8988T (cell line): Measurements from ENCODE around the gene LETMD1.
"Not testable (repeated sequence)": the region's sequence is repeated elsewhere in the genome, so short reads cannot be mapped to it uniquely, and the experiment has no call there.

Source experiments
- DNase-seq: peaks from one replicate; pipeline ENCODE4 v3.0.0; 2011

LETMD1 gene

DNA sequence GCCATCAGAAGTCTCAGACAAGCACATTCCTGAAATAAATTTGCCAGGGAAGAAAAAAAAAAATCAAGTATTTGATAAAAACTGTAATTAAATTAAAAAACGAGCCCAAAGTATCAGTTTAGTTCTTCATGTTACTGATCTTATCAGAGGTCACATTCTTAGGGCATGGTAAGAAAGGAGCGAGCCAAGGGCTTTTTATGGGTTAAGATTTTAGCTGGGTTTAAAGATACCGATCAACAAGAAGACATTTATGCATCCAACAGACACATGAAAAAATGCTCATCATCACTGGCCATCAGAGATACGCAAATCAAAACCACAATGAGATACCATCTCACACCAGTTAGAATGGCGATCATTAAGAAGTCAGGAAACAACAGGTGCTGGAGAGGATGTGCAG lies 30.2 kb downstream of the LETMD1 start:
- DNase-seq: not testable (repeated sequence)

DNA sequence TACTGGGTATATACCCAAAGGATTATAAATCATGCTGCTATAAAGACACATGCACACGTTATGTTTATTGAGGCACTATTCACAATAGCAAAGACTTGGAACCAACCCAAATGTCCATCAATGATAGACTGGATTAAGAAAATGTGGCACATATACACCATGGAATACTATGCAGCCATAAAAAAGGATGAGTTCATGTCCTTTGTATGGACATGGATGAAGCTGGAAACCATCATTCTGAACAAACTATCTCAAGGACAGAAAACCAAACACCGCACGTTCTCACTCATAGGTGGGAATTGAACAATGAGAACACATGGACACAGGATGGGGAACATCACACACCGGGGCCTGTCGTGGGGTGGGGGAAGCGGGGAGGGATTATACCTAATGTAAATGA lies 30.7 kb downstream of the LETMD1 start:
- not testable (repeated sequence) for DNase-seq

DNA sequence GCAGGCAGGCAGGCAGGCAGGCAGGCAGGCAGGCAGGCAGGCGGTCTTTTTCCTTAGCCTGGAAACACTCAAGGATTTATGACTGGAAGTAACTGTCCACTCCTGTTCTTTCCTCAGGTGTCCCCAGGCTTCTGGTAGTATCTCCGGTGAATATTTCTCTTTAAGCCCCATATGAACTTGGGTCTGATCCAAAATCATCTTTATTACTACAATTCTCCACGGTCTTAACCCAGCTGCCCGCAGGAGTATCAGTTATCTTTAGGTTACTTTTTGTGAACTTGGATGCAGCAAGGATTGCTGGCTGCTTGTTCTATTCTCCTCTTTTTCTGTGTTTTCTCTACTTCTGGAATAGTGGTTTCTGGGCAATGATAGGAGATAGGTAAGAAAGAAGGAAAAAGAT lies 32.0 kb downstream of the LETMD1 start:
- DNase-seq: no peak

DNA sequence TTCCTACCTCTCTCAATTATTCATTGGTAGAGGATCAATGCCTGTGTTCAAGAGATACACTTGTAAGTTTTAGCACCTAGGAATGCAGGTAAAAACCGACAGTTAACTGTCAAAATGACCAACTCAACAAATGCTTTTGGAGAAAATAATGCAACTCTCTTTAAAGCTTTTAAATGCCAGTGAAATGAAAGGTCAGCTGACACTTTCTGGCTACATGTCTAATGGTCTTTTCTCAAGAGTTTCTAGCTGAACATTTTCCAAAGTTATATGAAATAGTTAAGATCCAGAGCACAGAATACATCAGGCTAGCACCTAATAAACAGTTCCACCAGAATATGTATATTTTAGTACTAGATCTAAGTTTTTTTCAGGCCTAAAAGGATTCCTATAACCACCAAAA lies 33.3 kb downstream of the LETMD1 start:
- no peak for DNase-seq

DNA sequence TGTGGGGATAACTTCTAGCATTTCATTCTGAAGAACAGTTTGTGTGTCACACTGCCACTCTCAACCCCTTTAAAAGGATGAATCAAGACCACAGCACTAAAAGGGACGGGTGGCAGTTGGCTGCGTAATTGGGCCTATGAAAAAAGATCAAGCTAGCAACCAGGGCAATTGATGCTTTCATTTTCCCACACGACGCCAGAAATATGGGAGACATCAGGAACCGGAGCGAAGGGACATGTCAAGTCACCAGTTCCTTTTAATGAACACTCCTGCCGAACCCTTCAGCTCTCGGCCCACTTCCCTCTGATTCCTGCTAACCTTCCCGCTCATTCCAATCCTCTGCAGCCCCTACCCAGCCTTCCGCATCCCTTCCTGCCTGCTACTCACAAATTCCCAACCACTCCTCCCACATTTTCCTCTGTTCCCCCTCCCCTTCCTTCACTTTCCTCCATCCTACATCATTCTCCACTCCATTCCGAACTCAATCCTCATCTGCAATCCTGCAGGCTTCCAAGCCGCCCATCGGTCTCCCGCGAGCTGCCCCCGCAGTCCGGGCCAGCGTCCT lies 34.5 kb downstream of the LETMD1 start:
- DNase-seq: no peak

DNA sequence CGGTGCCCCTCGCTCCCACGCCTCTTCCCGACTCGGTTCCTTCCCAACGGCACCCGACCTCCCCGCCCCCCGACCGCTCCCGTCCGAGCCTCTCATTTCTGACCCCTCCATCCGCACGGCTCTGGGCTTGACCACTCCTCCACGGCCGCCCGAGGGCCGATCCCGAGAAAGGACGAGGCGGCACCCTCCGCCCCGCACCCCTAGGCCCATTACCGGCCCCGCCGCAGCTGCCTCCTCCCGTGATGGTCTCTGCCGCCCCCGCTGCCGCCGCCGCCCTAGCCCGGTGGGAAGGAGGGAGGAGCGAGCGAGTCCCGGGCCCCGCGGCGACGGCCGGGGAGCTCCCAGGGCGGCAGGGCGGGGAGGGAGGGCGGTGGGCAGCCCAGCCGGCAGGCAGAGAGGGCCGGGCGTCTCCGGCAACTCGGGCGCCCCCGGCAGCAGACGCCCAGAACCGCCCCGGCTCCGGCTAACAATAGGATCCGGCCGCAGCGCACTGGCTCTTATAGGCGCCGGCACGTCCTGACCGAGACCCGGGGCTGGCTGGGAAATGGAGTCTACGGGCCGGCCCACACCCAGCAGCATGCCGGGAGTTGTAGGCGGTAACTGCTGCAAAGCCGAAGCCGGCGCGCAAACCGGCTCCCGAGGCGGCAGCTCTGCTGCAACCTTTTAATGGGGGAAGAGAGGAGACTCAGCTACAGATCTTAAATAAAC lies 35.2 kb downstream of the LETMD1 start, which contains the start of gene CSRNP2:
TSS of gene CSRNP2 (minus strand) at position 471 of the 708 bp plus-strand sequence. CDS start 7,035 bp downstream, outside the sequence.
- peak; percentile 89 for DNase-seq

DNA sequence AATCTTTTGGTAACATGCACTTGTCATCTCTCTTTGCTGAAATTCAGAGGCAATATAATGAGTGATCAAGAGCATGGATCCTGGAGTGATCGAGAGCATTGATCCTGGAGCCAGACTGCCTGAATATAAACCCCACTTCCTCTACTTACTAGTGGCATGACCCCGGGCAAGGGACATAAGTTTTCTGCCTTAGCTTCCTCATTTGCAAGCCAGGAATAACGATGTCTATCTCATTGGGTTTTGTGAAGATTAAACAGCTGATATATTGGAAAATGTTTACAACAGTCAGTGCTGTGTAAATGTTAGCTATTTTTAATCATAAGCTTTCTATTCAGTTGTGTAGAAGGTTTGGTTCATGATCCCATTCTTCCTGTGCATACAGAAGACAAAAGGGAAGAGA lies 37.6 kb downstream of the LETMD1 start:
- no peak for DNase-seq

DNA sequence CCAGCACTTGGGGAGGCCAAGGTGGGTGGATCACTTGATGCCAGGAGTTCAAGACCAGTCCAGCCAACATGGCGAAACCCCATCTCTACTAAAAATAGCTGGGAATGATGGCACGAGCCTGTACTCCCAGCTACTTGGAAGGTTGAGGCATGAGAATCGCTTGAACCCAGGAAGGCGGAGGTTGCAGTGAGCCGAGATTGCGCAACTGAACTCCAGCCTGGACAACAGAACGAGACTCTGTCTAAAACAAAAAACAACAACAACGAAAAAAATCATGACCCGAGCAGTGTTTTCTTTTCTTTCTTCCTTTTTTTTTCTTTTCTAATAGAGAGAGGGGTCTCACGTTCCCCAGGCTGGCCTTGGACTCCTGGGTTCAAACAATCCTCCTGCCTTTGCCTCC lies 38.8 kb downstream of the LETMD1 start:
- no peak for DNase-seq

DNA sequence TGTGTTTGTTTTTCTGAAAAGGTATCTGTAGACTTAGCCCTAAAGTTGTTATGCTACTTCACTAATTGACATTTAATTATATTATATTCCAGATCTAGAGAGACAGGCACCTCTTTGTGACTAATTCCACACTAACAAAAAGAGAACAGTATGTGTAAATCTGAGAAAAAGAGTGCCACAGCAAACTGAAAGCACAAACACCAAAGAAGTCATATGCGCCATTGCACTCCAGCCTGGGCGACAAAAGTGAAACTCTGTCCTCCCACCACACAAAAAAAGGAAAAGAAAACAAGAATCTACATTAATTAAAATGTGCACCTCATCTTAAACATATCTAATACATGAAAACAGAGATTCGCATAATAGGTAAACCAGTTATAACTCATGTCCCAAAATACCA lies 39.7 kb downstream of the LETMD1 start:
- no peak for DNase-seq

DNA sequence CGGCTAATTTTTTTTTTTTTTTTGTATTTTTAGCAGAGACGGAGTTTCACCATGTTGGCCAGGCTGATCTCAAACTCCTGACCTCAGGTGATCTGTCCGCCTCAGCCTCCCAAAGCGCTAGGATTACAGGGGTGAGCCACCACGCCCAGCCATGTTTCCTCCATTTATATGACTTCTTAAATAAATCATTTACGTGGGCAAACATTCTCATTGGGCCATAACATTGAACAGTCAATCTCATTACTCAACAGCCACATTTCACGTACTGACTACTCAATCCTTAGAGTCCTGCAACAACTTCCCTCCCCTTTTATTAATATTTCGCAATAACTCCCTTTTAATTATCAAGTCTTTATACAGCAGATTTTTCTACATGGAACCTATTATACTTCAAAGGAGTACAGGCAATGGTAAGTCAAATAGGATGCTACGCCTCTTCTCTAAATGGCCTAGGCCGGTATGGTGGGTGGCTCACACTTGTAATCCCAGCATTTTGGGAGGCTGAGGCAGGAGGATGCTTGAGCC lies 42.6 kb downstream of the LETMD1 start:
- DNase-seq: no peak

DNA sequence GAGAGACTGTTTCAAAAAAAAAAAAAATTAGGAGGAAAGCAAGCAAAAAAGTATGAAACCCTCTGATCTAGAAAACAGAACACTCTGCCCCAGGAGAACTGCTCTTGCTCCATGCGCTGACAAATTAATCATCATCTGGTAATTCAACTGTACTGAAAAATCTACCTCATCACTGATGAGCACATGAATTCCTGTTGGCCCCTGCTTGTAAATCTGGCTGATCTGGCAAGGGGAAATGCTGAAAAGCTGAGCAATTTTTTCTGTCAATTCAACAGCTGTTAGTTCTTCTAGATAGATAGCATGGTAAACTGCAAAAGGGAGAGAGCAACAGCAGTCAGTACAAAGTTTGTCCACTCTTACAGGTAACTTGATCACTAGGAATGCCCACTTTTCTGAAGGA lies 50.5 kb downstream of the LETMD1 start:
- no peak for DNase-seq

DNA sequence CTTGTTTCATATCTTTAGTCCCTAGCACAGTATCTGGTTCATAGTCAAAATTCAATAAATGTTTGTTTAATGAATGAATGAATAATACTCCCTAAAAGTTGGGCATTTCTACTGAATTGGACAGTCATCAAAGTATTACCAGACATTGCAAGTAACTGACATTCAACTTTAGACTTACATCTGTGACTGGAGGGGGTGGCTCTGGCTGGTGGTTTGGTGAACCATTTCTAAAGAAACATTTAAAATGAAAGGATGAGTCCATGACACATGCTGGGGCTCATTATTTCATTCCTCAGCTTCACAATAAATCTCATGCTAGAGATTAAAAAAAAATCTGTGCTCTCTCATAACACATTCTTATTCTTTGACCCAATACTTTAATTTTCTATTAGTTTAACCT lies 55.9 kb downstream of the LETMD1 start:
- DNase-seq: no peak

DNA sequence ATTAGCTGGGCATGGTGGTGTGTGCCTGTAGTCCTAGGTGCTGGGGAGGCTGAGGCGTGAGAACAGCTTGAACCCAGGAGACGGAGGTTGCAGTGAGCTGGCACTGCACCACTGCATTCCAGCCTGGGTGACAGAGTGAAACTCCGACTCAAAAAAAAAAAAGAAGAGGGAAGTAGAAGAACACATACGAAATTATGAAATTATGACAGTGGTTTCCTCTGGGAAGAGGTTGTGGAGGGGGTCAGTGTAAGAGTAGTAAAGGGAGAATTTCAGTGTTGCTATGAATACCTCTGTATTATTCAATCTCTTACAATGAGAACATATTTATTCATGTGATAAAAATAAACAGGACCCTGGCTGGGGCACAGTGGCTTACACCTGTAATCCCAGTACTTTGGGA lies 60.0 kb downstream of the LETMD1 start:
- DNase-seq: no peak
